ENCODE measurements around the gene OR2M3. TPM values are rescaled to one million over a fixed set of nuclear protein-coding genes. Genes with fewer than 3 reads are reported as not detected.

OR2M3 gene
- not detected for total RNA-seq
- long read RNA-seq, result 0 reads

DNA sequence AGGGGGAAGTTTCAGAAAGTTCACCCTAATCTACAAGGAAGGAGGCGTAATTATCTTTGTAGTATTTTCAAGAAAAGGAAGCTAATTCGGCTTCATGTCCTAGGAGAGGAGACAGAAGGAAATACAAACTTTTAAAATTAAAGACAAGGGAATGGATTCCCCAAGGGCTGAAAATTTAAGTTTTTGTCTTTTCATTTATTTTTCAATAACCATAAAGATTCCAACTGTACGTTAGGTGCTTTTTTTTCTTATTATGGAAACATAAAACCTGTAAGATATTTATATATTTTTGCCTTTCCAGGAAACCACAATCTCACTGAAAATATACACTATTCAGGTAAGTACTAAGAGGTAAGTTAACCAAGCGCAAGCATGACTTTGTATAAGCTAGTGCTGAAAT is at the start of gene OR2M3:
Gene OR2M3, plus strand, starts transcription at position 301 of the 400 bp plus-strand sequence. CDS start 5,803 bp downstream, outside the sequence.
- Histone ChIP-seq H3K4me1 (no peaks in the 10 kb centered on the region), H3K4me3 (no peak within 1 kb of the TSS), H3K27me3 (no peaks in the 10 kb centered on the region), H3K9me3 (no peaks in the 10 kb centered on the region), H3K27ac (no peak within 1 kb of the TSS), H3K36me3 (no peaks in the 10 kb centered on the region)
- intact Hi-C loops (cut with DNase I), result no loop called here
- DNase-seq (no peak), ATAC-seq (no peak)
- TF ChIP-seq, protein P1, sequence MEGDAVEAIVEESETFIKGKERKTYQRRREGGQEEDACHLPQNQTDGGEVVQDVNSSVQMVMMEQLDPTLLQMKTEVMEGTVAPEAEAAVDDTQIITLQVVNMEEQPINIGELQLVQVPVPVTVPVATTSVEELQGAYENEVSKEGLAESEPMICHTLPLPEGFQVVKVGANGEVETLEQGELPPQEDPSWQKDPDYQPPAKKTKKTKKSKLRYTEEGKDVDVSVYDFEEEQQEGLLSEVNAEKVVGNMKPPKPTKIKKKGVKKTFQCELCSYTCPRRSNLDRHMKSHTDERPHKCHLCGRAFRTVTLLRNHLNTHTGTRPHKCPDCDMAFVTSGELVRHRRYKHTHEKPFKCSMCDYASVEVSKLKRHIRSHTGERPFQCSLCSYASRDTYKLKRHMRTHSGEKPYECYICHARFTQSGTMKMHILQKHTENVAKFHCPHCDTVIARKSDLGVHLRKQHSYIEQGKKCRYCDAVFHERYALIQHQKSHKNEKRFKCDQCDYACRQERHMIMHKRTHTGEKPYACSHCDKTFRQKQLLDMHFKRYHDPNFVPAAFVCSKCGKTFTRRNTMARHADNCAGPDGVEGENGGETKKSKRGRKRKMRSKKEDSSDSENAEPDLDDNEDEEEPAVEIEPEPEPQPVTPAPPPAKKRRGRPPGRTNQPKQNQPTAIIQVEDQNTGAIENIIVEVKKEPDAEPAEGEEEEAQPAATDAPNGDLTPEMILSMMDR (IDR thresholded peaks at IDR 0.05), result no peak

GRCh38 chr1:248152056-248152827 is 44.8 kb upstream of the OR2M3 start:
- DNase-seq (no peak), ATAC-seq (no peak)
- no peaks in the 10 kb centered on the region for H3K27me3 ChIP-seq
- intact Hi-C loops (cut with DNase I), result no loop called here
- H3K9me3 ChIP-seq, result no peaks in the 10 kb centered on the region
- H3K36me3 ChIP-seq, result no peaks in the 10 kb centered on the region
- H3K4me1 ChIP-seq, result no peaks in the 10 kb centered on the region
- TF ChIP-seq, protein P1 (IDR thresholded peaks at IDR 0.05), result no peak
- H3K27ac ChIP-seq, result no peak overlapping the region
- H3K4me3 ChIP-seq, result no peak overlapping the region

DNA sequence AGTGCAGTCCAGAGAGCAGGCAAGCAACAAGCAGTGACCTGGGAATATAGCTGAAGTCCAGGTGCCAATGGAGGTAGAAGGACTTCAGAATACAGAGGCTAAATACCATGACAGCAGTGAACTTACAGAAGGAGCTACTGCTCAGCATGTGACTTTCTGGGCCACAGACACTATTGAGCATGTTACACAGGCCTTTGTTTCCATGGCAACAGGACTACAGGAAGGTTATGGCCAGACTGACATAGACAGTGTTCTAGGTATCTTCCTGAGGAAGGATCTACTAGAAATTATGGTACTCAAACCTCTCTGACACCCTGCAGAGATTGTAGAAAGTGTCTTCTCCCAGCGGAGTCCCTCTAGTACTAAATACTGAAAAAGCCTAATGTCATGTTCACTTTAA is 41.1 kb upstream of the OR2M3 start:
- no peak for ATAC-seq
- TF ChIP-seq, protein P1 (IDR thresholded peaks at IDR 0.05), result no peak
- Histone ChIP-seq H3K27ac (no peak overlapping the region), H3K4me1 (no peaks in the 10 kb centered on the region), H3K36me3 (no peaks in the 10 kb centered on the region), H3K4me3 (no peak overlapping the region), H3K27me3 (no peaks in the 10 kb centered on the region), H3K9me3 (no peaks in the 10 kb centered on the region)
- intact Hi-C loops (cut with DNase I), result no loop called here
- DNase-seq, result no peak

GRCh38 chr1:248158758-248159157 is 38.3 kb upstream of the OR2M3 start:
- Histone ChIP-seq H3K9me3 (no peaks in the 10 kb centered on the region), H3K27ac (no peak overlapping the region), H3K4me1 (no peaks in the 10 kb centered on the region), H3K27me3 (no peaks in the 10 kb centered on the region), H3K36me3 (no peaks in the 10 kb centered on the region), H3K4me3 (no peak overlapping the region)
- intact Hi-C loops (cut with DNase I), result no loop called here
- DNase-seq (no peak), ATAC-seq (no peak)
- TF ChIP-seq, protein P1 (IDR thresholded peaks at IDR 0.05), result no peak

- H3K27ac ChIP-seq, result no peak overlapping the region
- H3K4me1 ChIP-seq, result no peaks in the 10 kb centered on the region
- no peak for DNase-seq
- TF ChIP-seq, protein P1 (IDR thresholded peaks at IDR 0.05), result no peak
- intact Hi-C loops (cut with DNase I), result no loop called here
- H3K27me3 ChIP-seq, result no peaks in the 10 kb centered on the region
- H3K4me3 ChIP-seq, result no peak overlapping the region
- no peaks in the 10 kb centered on the region for H3K36me3 ChIP-seq
- no peak for ATAC-seq
- no peaks in the 10 kb centered on the region for H3K9me3 ChIP-seq
Measured at GRCh38 chr1:248164031-248164430, 33.0 kb upstream of the OR2M3 start.

Measured in upper lobe of right lung (tissue), 1 donor.